WTC11 (cell line): ENCODE data around the gene ZBTB8A. TPM values are rescaled to one million over a fixed set of nuclear protein-coding genes. Genes with fewer than 3 reads are reported as not detected.

ENCODE experiments used
- ATAC-seq: fragments of 200-7000 bp; cut with Tn5 transposase; 2 replicates; pipeline ENCODE4 v1.10.0; 2021; ENCODE audit warnings: mild to moderate bottlenecking, moderate library complexity
- CTCF ChIA-PET: fragments of 300-600 bp; sonication (Branson Sonifier 250); formaldehyde crosslinking; loops from one replicate; lab custom pipeline; 2021; ENCODE audit warnings: antibody characterized with exemption; lab: Charles Lee
- POLR2A ChIA-PET: fragments of 350-600 bp; sonication (Branson Sonifier 250); formaldehyde crosslinking; loops from one replicate; lab custom pipeline; 2021; ENCODE audit warnings: antibody characterized with exemption; lab: Charles Lee
- DNase-seq: peaks from one replicate; pipeline ENCODE4 v3.0.0; 2021; ENCODE audit warnings: low spot score
- H3K27ac Mint-ChIP-seq: 2 replicates; pipeline ENCODE4 v1.8.0; 2021; ENCODE audit warnings: mixed read lengths
- H3K27me3 Mint-ChIP-seq: 2 replicates; pipeline ENCODE4 v1.8.0; 2021; ENCODE audit warnings: low read depth, mild to moderate bottlenecking, moderate library complexity, mixed read lengths
- H3K36me3 Mint-ChIP-seq: 2 replicates; pipeline ENCODE4 v1.8.0; 2021; ENCODE audit warnings: mixed read lengths
- H3K4me1 Mint-ChIP-seq: 2 replicates; pipeline ENCODE4 v1.8.0; 2022; ENCODE audit warnings: mixed read lengths
- H3K4me3 Mint-ChIP-seq: 2 replicates; pipeline ENCODE4 v1.8.0; 2021; ENCODE audit warnings: mild to moderate bottlenecking, moderate library complexity, mixed read lengths
- H3K9me3 Mint-ChIP-seq: 2 replicates; pipeline ENCODE4 v1.8.0; 2021; ENCODE audit warnings: mixed read lengths
- AFF4 ChIP-seq: sonication (generic); formaldehyde crosslinking; IDR thresholded peaks from 2 replicates; pipeline ENCODE4 v1.8.1; 2023; ENCODE audit warnings: mild to moderate bottlenecking, missing genetic modification reagents, borderline replicate concordance
- CREM ChIP-seq: sonication (generic); formaldehyde crosslinking; IDR thresholded peaks from 2 replicates; pipeline ENCODE4 v1.8.1; 2022; ENCODE audit warnings: mild to moderate bottlenecking, missing genetic modification reagents, moderate library complexity
- E2F1 ChIP-seq: sonication (generic); formaldehyde crosslinking; IDR thresholded peaks from 2 replicates; pipeline ENCODE4 v1.8.0; 2022; ENCODE audit warnings: mild to moderate bottlenecking, missing genetic modification reagents
- E2F4 ChIP-seq: sonication (generic); formaldehyde crosslinking; IDR thresholded peaks from 2 replicates; pipeline ENCODE4 v1.8.1; 2022; ENCODE audit warnings: low read depth, mild to moderate bottlenecking, moderate library complexity, missing genetic modification reagents, borderline replicate concordance
- ELF4 ChIP-seq: sonication (generic); formaldehyde crosslinking; IDR thresholded peaks from 2 replicates; pipeline ENCODE4 v1.8.1; 2022; ENCODE audit warnings: low read depth, mild to moderate bottlenecking, moderate library complexity, missing genetic modification reagents
- HMGA2 ChIP-seq: fragments of 250-450 bp; sonication (Bioruptor Pico); IDR thresholded peaks from 2 replicates; pipeline ENCODE4 v1.4.0; 2021; ENCODE audit warnings: mild to moderate bottlenecking, moderate library complexity
- IRF1 ChIP-seq: sonication (generic); formaldehyde crosslinking; IDR thresholded peaks from 2 replicates; pipeline ENCODE4 v1.8.0; 2023; ENCODE audit warnings: missing genetic modification reagents
- MLX ChIP-seq: sonication (generic); formaldehyde crosslinking; IDR thresholded peaks from 2 replicates; pipeline ENCODE4 v1.8.1; 2023; ENCODE audit warnings: mild to moderate bottlenecking, missing genetic modification reagents, moderate library complexity
- NFATC4 ChIP-seq: fragments of 250-450 bp; sonication (Bioruptor Pico); IDR thresholded peaks from 2 replicates; pipeline ENCODE4 v1.9.0; 2021; ENCODE audit warnings: mild to moderate bottlenecking
- NFE2L1 ChIP-seq: sonication (generic); formaldehyde crosslinking; IDR thresholded peaks from 2 replicates; pipeline ENCODE4 v1.8.1; 2023; ENCODE audit warnings: missing genetic modification reagents
- NR2C2 ChIP-seq: sonication (generic); formaldehyde crosslinking; IDR thresholded peaks from 2 replicates; pipeline ENCODE4 v1.8.0; 2022; ENCODE audit warnings: mild to moderate bottlenecking, missing genetic modification reagents
- PRDM15 ChIP-seq: sonication (generic); formaldehyde crosslinking; IDR thresholded peaks from 2 replicates; pipeline ENCODE4 v1.8.0; 2022; ENCODE audit warnings: missing genetic modification reagents
- RORB ChIP-seq: fragments of 250-450 bp; sonication (Bioruptor Pico); IDR thresholded peaks from 2 replicates; pipeline ENCODE4 v1.9.0; 2021; ENCODE audit warnings: mild to moderate bottlenecking
- SOX15 ChIP-seq: fragments of 250-450 bp; sonication (Bioruptor Pico); IDR thresholded peaks from 2 replicates; pipeline ENCODE4 v1.9.0; 2021; ENCODE audit warnings: mild to moderate bottlenecking
- TP53 ChIP-seq: sonication (generic); formaldehyde crosslinking; IDR thresholded peaks from 2 replicates; pipeline ENCODE4 v1.8.1; 2023; ENCODE audit warnings: mild to moderate bottlenecking, missing genetic modification reagents
- USF2 ChIP-seq: sonication (generic); formaldehyde crosslinking; IDR thresholded peaks from 2 replicates; pipeline ENCODE4 v1.8.1; 2023; ENCODE audit warnings: mild to moderate bottlenecking, missing genetic modification reagents, moderate library complexity
- ZNF281 ChIP-seq: sonication (generic); formaldehyde crosslinking; IDR thresholded peaks from 2 replicates; pipeline ENCODE4 v1.8.0; 2023; ENCODE audit warnings: mild to moderate bottlenecking, missing genetic modification reagents
- ZNF396 ChIP-seq: fragments of 250-450 bp; sonication (Bioruptor Pico); IDR thresholded peaks from 2 replicates; pipeline ENCODE4 v1.8.0; 2021; ENCODE audit warnings: mild to moderate bottlenecking, moderate library complexity, borderline replicate concordance
- ZNF416 ChIP-seq: fragments of 250-450 bp; sonication (Bioruptor Pico); IDR thresholded peaks from 2 replicates; pipeline ENCODE4 v1.9.0; 2021; ENCODE audit warnings: mild to moderate bottlenecking, inconsistent platforms
- total RNA-seq: library from RNA; stranded (reverse); gene quantifications from 3 replicates; pipeline ENCODE4 v1.2.3, GENCODE V29; 2021

The ZBTB8A gene
- total RNA-seq, 1 experiment from 2014 or later, result 7.7 TPM

GRCh38 chr1:32613472-32613871 lies 74.2 kb downstream of the ZBTB8A start (continued):
- no peak for TF ChIP-seq IRF1
- TF ChIP-seq ZNF281, result no peak
- no peak for TF ChIP-seq SOX15 (CRISPR knock-in tag)
- TF ChIP-seq MLX, result no peak
- no peak for TF ChIP-seq ZNF416 (CRISPR knock-in tag)
- TF ChIP-seq RORB (CRISPR knock-in tag), result no peak
- TF ChIP-seq E2F1 (CRISPR knock-in tag), result no peak
- no peak for TF ChIP-seq E2F4 (CRISPR knock-in tag)

GRCh38 chr1:32618673-32619221 lies 79.5 kb downstream of the ZBTB8A start:
- ATAC-seq, result peak; percentile 74
- DNase-seq, result no peak
- no peak overlapping the region for H3K27ac Mint-ChIP-seq
- H3K27me3 Mint-ChIP-seq, result no peaks in the 10 kb centered on the region
- TF ChIP-seq NFE2L1 (CRISPR knock-in tag) (no peak), PRDM15 (CRISPR knock-in tag) (no peak), NR2C2 (no peak), ZNF416 (CRISPR knock-in tag) (no peak), USF2 (CRISPR knock-in tag) (no peak), NFATC4 (CRISPR knock-in tag) (no peak), SOX15 (CRISPR knock-in tag) (no peak), TP53 (CRISPR knock-in tag) (no peak), HMGA2 (CRISPR knock-in tag) (no peak), ELF4 (CRISPR knock-in tag) (no peak), CREM (CRISPR knock-in tag) (no peak), AFF4 (CRISPR knock-in tag) (no peak), ZNF396 (CRISPR knock-in tag) (no peak)
- CTCF ChIA-PET, result no interaction called here
- 0 out of 2 replicates have a peak, but pooled peaks cover 5% of the 10 kb centered on the region for H3K9me3 Mint-ChIP-seq
- POLR2A ChIA-PET, result no interaction called here
- no peak overlapping the region for H3K4me3 Mint-ChIP-seq
- peaks cover 18% of the 10 kb centered on the region for H3K36me3 Mint-ChIP-seq
- no peaks in the 10 kb centered on the region for H3K4me1 Mint-ChIP-seq
